SK-N-MC (cell line): Measurements from ENCODE around the gene CETP.

Experiments used
- DNase-seq: peaks from one replicate; pipeline ENCODE4 v3.0.0-alpha.2; 2011; ENCODE audit warnings: low read depth, low spot score
- H3K27ac ChIP-seq: fragments of 200-600 bp; sonication (generic); 2 replicates; pipeline ENCODE4 v1.5.1; 2016; ENCODE audit warnings: mixed run types
- H3K36me3 ChIP-seq: fragments of 200-600 bp; sonication (generic); 2 replicates; pipeline ENCODE4 v1.6.1; 2017; ENCODE audit warnings: antibody characterized with exemption, low read length, mixed read lengths; ENCODE audit not compliant: insufficient read depth
- H3K4me3 ChIP-seq: fragments of 200-600 bp; sonication (generic); 2 replicates; pipeline ENCODE4 v1.5.1; 2016
- H3K9ac ChIP-seq: fragments of 200-600 bp; sonication (generic); 2 replicates; pipeline ENCODE4 v1.8.0; 2017; ENCODE audit warnings: mixed run types, mixed read lengths; ENCODE audit not compliant: insufficient read length
- H3K9me3 ChIP-seq: fragments of 200-600 bp; sonication (generic); 2 replicates; pipeline ENCODE4 v1.6.1; 2017; ENCODE audit warnings: low read depth, mild to moderate bottlenecking, antibody characterized with exemption, low read length, moderate library complexity, mixed read lengths
- EZH2 ChIP-seq: fragments of 200-600 bp; sonication (generic); IDR thresholded peaks from one replicate; pipeline ENCODE4 v1.6.1; 2017; ENCODE audit warnings: antibody characterized with exemption
- FOXP2 ChIP-seq: optimal IDR thresholded peaks from 2 replicates; pipeline ENCODE3; 2011; ENCODE audit warnings: mild to moderate bottlenecking, moderate library complexity; ENCODE audit not compliant: insufficient read depth; ENCODE audit errors: extremely low read length, control extremely low read depth
- POLR2AphosphoS5 ChIP-seq: IDR thresholded peaks from 2 replicates; pipeline ENCODE4 v1.6.1; 2012; ENCODE audit warnings: mild to moderate bottlenecking, low read depth, low read length, borderline replicate concordance

CETP gene

GRCh38 chr16:57024894-57025680 is 63.3 kb downstream of the CETP start:
- Histone ChIP-seq H3K36me3 (no peaks in the 10 kb centered on the region), H3K9me3 (no peaks in the 10 kb centered on the region), H3K27ac (no peak overlapping the region), H3K4me3 (no peak overlapping the region), H3K9ac (no peak overlapping the region)
- no peak for TF ChIP-seq POLR2AphosphoS5
- no peak for TF ChIP-seq FOXP2
- TF ChIP-seq EZH2 = no peak
- DNase-seq = no peak

GRCh38 chr16:57025941-57026777 is 64.4 kb downstream of the CETP start:
- Histone ChIP-seq H3K36me3 (no peaks in the 10 kb centered on the region), H3K9ac (no peak overlapping the region), H3K4me3 (no peak overlapping the region), H3K9me3 (no peaks in the 10 kb centered on the region), H3K27ac (no peak overlapping the region)
- no peak for DNase-seq
- no peak for TF ChIP-seq FOXP2
- no peak for TF ChIP-seq EZH2
- no peak for TF ChIP-seq POLR2AphosphoS5

- no peaks in the 10 kb centered on the region for H3K9me3 ChIP-seq
- H3K4me3 ChIP-seq = no peak overlapping the region
- DNase-seq = no peak
- no peak overlapping the region for H3K9ac ChIP-seq
- no peak for TF ChIP-seq EZH2
- TF ChIP-seq POLR2AphosphoS5 = no peak
- TF ChIP-seq FOXP2 = no peak
- no peak overlapping the region for H3K27ac ChIP-seq
- H3K36me3 ChIP-seq = no peaks in the 10 kb centered on the region
Observed at GRCh38 chr16:57026778-57027062, 65.0 kb downstream of the CETP start.

GRCh38 chr16:57027067-57027466 is 65.3 kb downstream of the CETP start:
- H3K9me3 ChIP-seq = no peaks in the 10 kb centered on the region
- no peak for TF ChIP-seq EZH2
- TF ChIP-seq POLR2AphosphoS5 = no peak
- no peak for TF ChIP-seq FOXP2
- no peaks in the 10 kb centered on the region for H3K36me3 ChIP-seq
- no peak for DNase-seq
- H3K9ac ChIP-seq = no peak overlapping the region
- no peak overlapping the region for H3K4me3 ChIP-seq
- H3K27ac ChIP-seq = no peak overlapping the region

- Histone ChIP-seq H3K36me3 (no peaks in the 10 kb centered on the region), H3K27ac (no peak overlapping the region), H3K9me3 (no peaks in the 10 kb centered on the region), H3K4me3 (no peak overlapping the region), H3K9ac (no peak overlapping the region)
- DNase-seq = no peak
- TF ChIP-seq POLR2AphosphoS5 (no peak), EZH2 (no peak)
Observed at GRCh38 chr16:57028086-57028485, 66.3 kb downstream of the CETP start.

- DNase-seq = no peak
- Histone ChIP-seq H3K27ac (no peak overlapping the region), H3K9me3 (no peaks in the 10 kb centered on the region), H3K9ac (no peak overlapping the region), H3K4me3 (no peak overlapping the region), H3K36me3 (no peaks in the 10 kb centered on the region)
- TF ChIP-seq POLR2AphosphoS5 = no peak
- TF ChIP-seq FOXP2 = no peak
- TF ChIP-seq EZH2 = no peak
Observed at GRCh38 chr16:57029161-57030160, 67.7 kb downstream of the CETP start.

GRCh38 chr16:57030346-57030902 is 68.7 kb downstream of the CETP start:
- no peak for DNase-seq
- Histone ChIP-seq H3K9ac (no peak overlapping the region), H3K9me3 (no peaks in the 10 kb centered on the region), H3K36me3 (no peaks in the 10 kb centered on the region), H3K4me3 (no peak overlapping the region), H3K27ac (no peak overlapping the region)
- TF ChIP-seq POLR2AphosphoS5 (no peak), EZH2 (no peak), FOXP2 (no peak)
